HEK293 (cell line): Measurements from ENCODE around the gene EIF4E2.

ENCODE experiments used
- CTCF ChIA-PET: fragments of 350-600 bp; formaldehyde crosslinking; extraction: SDS; loops from one replicate; lab custom pipeline; 2021; ENCODE audit warnings: antibody characterized with exemption; lab: Yijun Ruan, JAX
- POLR2A ChIA-PET: fragments of 300-600 bp; formaldehyde crosslinking; extraction: SDS; loops from one replicate; lab custom pipeline; 2020; ENCODE audit warnings: antibody characterized with exemption, inconsistent platforms; lab: Yijun Ruan, JAX
- H3K27ac ChIP-seq: fragments of 200-500 bp; sonication (Bioruptor generic); 2 replicates; pipeline ENCODE4 v1.5.1; 2014; ENCODE audit warnings: low read depth, low read length, control low read depth, inconsistent platforms; ENCODE audit errors: extremely low read depth
- H3K36me3 ChIP-seq, 2 experiments: fragments of 200-500 bp in 1 of 2; sonication (Bioruptor generic) in 1 of 2; 1 replicate in 1 of 2; 2 replicates in 1 of 2; pipeline ENCODE4 v1.5.1; 2014 to 2017; ENCODE audit warnings: inconsistent platforms in 2 of 2, low read length in 2 of 2; ENCODE audit not compliant: control insufficient read depth in 2 of 2, insufficient read depth in 1 of 2
- H3K4me1 ChIP-seq: fragments of 200-500 bp; sonication (Bioruptor generic); 2 replicates; pipeline ENCODE4 v1.5.1; 2014; ENCODE audit warnings: mild to moderate bottlenecking, low read length, inconsistent platforms; ENCODE audit not compliant: control insufficient read depth, insufficient read depth
- H3K4me3 ChIP-seq: 2 replicates; pipeline ENCODE4 v1.5.1; 2011; ENCODE audit warnings: low read depth, mild to moderate bottlenecking, control low read depth, low read length, moderate library complexity
- H3K9me3 ChIP-seq: fragments of 200-500 bp; sonication (Bioruptor generic); 2 replicates; pipeline ENCODE4 v1.5.1; 2014; ENCODE audit warnings: low read depth, low read length, inconsistent platforms; ENCODE audit not compliant: control insufficient read depth, insufficient read depth
- KLF16 ChIP-seq: fragments of 450-650 bp; formaldehyde crosslinking; IDR thresholded peaks from 2 replicates; pipeline ENCODE4 v1.5.1; 2017; ENCODE audit warnings: missing biosample characterization, missing genetic modification characterization
- YY2 ChIP-seq: fragments of 450-650 bp; formaldehyde crosslinking; IDR thresholded peaks from 2 replicates; pipeline ENCODE4 v1.5.1; 2016; ENCODE audit warnings: missing biosample characterization, missing genetic modification characterization
- ZBTB11 ChIP-seq: fragments of 450-650 bp; formaldehyde crosslinking; conservative IDR thresholded peaks from 2 replicates; pipeline ENCODE4 v1.5.1; 2016; ENCODE audit warnings: low read depth, missing biosample characterization, missing genetic modification characterization
- ZBTB21 ChIP-seq: fragments of 450-650 bp; formaldehyde crosslinking; IDR thresholded peaks from 2 replicates; pipeline ENCODE4 v1.5.1; 2017; ENCODE audit warnings: missing biosample characterization, missing genetic modification characterization
- ZNF223 ChIP-seq: fragments of 450-650 bp; formaldehyde crosslinking; IDR thresholded peaks from 2 replicates; pipeline ENCODE4 v1.5.1; 2016; ENCODE audit warnings: missing biosample characterization, missing genetic modification characterization
- ZNF274 ChIP-seq, 2 experiments: fragments of 200-500 bp in 1 of 2; fragments of 450-650 bp in 1 of 2; sonication (Bioruptor generic) in 1 of 2; formaldehyde crosslinking in 1 of 2; IDR thresholded peaks; 2 replicates each; pipeline versions ENCODE4 v1.5.1 to v1.6.1; 2014 to 2016; ENCODE audit warnings: borderline replicate concordance in 1 of 2, inconsistent platforms in 1 of 2, low read length in 1 of 2, missing biosample characterization in 1 of 2, missing genetic modification characterization in 1 of 2
- ZNF404 ChIP-seq: fragments of 450-650 bp; formaldehyde crosslinking; IDR thresholded peaks from 2 replicates; pipeline ENCODE4 v1.5.1; 2017; ENCODE audit warnings: missing biosample characterization, missing genetic modification characterization
- ZNF513 ChIP-seq: fragments of 450-650 bp; IDR thresholded peaks from 2 replicates; pipeline ENCODE4 v1.5.1; 2018; ENCODE audit warnings: missing biosample characterization, missing genetic modification characterization
- ZNF704 ChIP-seq: fragments of 450-650 bp; formaldehyde crosslinking; IDR thresholded peaks from 2 replicates; pipeline ENCODE4 v1.5.1; 2016; ENCODE audit warnings: missing biosample characterization, missing genetic modification characterization
- ZSCAN4 ChIP-seq: fragments of 450-650 bp; formaldehyde crosslinking; IDR thresholded peaks from 2 replicates; pipeline ENCODE4 v1.5.1; 2017; ENCODE audit warnings: missing biosample characterization, missing genetic modification characterization

The EIF4E2 gene

GRCh38 chr2:232598293-232598692, 47.8 kb downstream of the EIF4E2 start:
- TF ChIP-seq ZNF704 (tag by site-specific recombination) (no peak), ZSCAN4 (no peak), ZNF223 (no peak), ZNF274 (IDR thresholded peaks at IDR 0.05; ENCODE audit: low read length) (no peak), ZNF274 (tag by site-specific recombination; IDR thresholded peaks at IDR 0.05; ENCODE audit: borderline replicate concordance) (no peak), ZBTB21 (tag by site-specific recombination) (no peak)
- H3K27ac ChIP-seq: no peak overlapping the region
- no peaks in the 10 kb centered on the region for H3K36me3 ChIP-seq
- ChIA-PET CTCF (interaction anchor here (0.7 kb wide), 1 partner anchor 55 kb away, joined by 3 read pairs; no protein-coding TSS in a partner anchor), POLR2A (no interaction called here)
- no peak overlapping the region for H3K4me3 ChIP-seq
- no peaks in the 10 kb centered on the region for H3K4me1 ChIP-seq
- no peaks in the 10 kb centered on the region for H3K9me3 ChIP-seq

- Histone ChIP-seq H3K4me3 (no peak overlapping the region), H3K36me3 (no peaks in the 10 kb centered on the region), H3K27ac (no peak overlapping the region), H3K9me3 (no peaks in the 10 kb centered on the region), H3K4me1 (no peaks in the 10 kb centered on the region)
- TF ChIP-seq ZSCAN4 (no peak), ZNF404 (tag by site-specific recombination) (no peak), ZBTB11 (tag by site-specific recombination) (no peak)
- CTCF ChIA-PET: interaction anchor here (0.6 to 1.4 kb wide), 4 partner anchors 8 to 118 kb away, joined by 3 to 8 read pairs (median 4); no protein-coding TSS in a partner anchor
- POLR2A ChIA-PET: interaction anchor here (0.6 kb wide), 1 partner anchor 1264 kb away, joined by 3 read pairs; no protein-coding TSS in a partner anchor
Observed at GRCh38 chr2:232600053-232600773, 49.7 kb downstream of the EIF4E2 start.

GRCh38 chr2:232603283-232603682, 52.8 kb downstream of the EIF4E2 start:
- Histone ChIP-seq H3K27ac (no peak overlapping the region), H3K4me1 (no peaks in the 10 kb centered on the region), H3K36me3 (no peaks in the 10 kb centered on the region), H3K9me3 (no peaks in the 10 kb centered on the region), H3K4me3 (no peak overlapping the region)
- CTCF ChIA-PET: interaction anchor here (1.3 kb wide), 1 partner anchor 9 kb away, joined by 4 read pairs; no protein-coding TSS in a partner anchor
- TF ChIP-seq ZNF513 (tag by site-specific recombination) (peak; percentile 87), KLF16 (tag by site-specific recombination) (no peak), YY2 (tag by site-specific recombination) (no peak)
- TF ChIP-seq, all 188 proteins: peak for 1
- POLR2A ChIA-PET: no interaction called here
